Right atrium auricular region (tissue), 2 donors: ENCODE data around the gene LETMD1. TPM values are rescaled to one million over a fixed set of nuclear protein-coding genes. Genes with fewer than 3 reads are reported as not detected.

Experiments
- DNase-seq: peaks from one replicate; pipeline ENCODE4 v3.0.0-alpha.2; 2019; ENCODE audit warnings: low spot score
- H3K27ac ChIP-seq, 2 donors: fragments of 200-600 bp; sonication (generic); 1 replicate in 1 of 2; 2 replicates in 1 of 2; pipeline ENCODE4 v1.5.1; 2016 to 2019
- H3K27me3 ChIP-seq, 2 donors: fragments of 200-600 bp; sonication (generic); one replicate each; pipeline versions ENCODE4 v1.5.1 to v1.6.0; 2017 to 2019
- H3K36me3 ChIP-seq: fragments of 200-600 bp; sonication (generic); one replicate; pipeline ENCODE4 v1.5.1; 2016
- H3K4me1 ChIP-seq, 2 donors: fragments of 200-600 bp; sonication (generic); one replicate each; pipeline versions ENCODE4 v1.5.1 to v1.6.0; 2017 to 2019
- H3K4me3 ChIP-seq, 2 donors: fragments of 200-600 bp; sonication (generic); 1 replicate in 1 of 2; 2 replicates in 1 of 2; pipeline ENCODE4 v1.5.1; 2017 to 2019; ENCODE audit warnings: mild to moderate bottlenecking in 1 of 2, moderate library complexity in 1 of 2
- H3K9me3 ChIP-seq, 2 donors: fragments of 200-600 bp; sonication (generic); one replicate each; pipeline ENCODE4 v1.5.1; 2019
- CTCF ChIP-seq, 2 donors: fragments of 200-600 bp; sonication (generic); IDR thresholded peaks; one replicate each; pipeline ENCODE4 v1.5.1; 2019; ENCODE audit warnings: antibody characterized with exemption in 2 of 2
- total RNA-seq, 2 donors: library from RNA; depleted of rRNA; stranded (reverse); fragments of >200 nt; gene quantifications; one replicate each; pipeline ENCODE4 v1.1.0, GENCODE V29; 2016

Gene LETMD1
- total RNA-seq, 2 donors from 2014 or later, result 22.8 to 27.2 TPM

DNA sequence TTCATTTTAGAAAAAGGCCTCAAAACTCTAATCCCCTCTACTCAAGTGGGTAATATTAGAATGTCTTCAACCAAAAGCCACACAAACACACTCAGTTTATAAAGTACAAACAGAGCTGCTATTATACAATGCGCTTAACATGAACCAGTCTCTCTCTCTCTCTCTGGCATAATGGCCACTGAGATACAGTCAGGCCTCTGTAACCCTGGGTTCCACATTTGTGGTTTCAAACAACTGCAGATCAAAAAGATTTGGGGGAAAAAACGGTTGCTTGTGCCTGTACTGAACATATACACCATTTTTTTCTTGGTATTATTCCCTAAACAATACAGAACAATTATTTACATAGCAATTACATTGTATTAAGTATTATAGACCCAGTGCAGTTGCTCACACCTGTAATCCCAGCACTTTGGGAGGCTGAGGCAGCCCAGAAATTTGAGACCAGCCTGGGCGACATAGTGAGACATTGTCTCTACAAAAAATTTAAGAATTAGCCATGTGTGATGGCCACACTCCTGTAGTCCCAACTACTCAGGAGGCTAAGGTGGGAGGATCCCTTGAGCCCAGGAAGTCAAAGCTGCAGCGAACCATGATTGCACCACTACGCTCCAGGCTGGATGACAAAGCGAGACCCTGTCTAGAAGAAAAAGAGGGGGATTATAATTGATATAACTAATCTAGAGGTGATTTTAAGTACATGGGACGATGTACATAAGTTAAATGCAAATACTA lies 27.5 kb upstream of the LETMD1 start:
- H3K4me3 ChIP-seq, result no peak overlapping the region
- H3K4me1 ChIP-seq, result peaks cover 0 to 38% of the 10 kb centered on the region in 2 donors
- H3K9me3 ChIP-seq, result no peaks in the 10 kb centered on the region
- H3K27me3 ChIP-seq, result no peaks in the 10 kb centered on the region
- H3K36me3 ChIP-seq, result no peaks in the 10 kb centered on the region
- H3K27ac ChIP-seq, result peak overlapping the region in 1 of 2 donors; percentile 9
- no peak for TF ChIP-seq CTCF (IDR thresholded peaks at IDR 0.05)
- DNase-seq, result no peak

GRCh38 chr12:51021694-51022093 lies 26.4 kb upstream of the LETMD1 start:
- peak overlapping the region; percentile 15 to 88 for H3K27ac ChIP-seq

GRCh38 chr12:51023625-51024382 lies 24.3 kb upstream of the LETMD1 start:
- peak overlapping the region; percentile 65 to 71 for H3K4me3 ChIP-seq
- H3K9me3 ChIP-seq, result no peaks in the 10 kb centered on the region
- DNase-seq, result no peak
- peak overlapping the region; percentile 88 to 92 for H3K27ac ChIP-seq
- no peak for TF ChIP-seq CTCF (IDR thresholded peaks at IDR 0.05)
- H3K36me3 ChIP-seq, result no peaks in the 10 kb centered on the region
- peaks cover 0 to 38% of the 10 kb centered on the region in 2 donors for H3K4me1 ChIP-seq
- no peaks in the 10 kb centered on the region for H3K27me3 ChIP-seq

More at GRCh38 chr12:51021694-51022093, 26.4 kb upstream of the LETMD1 start:
- H3K27me3 ChIP-seq, result no peaks in the 10 kb centered on the region
- H3K4me3 ChIP-seq, result no peak overlapping the region
- H3K4me1 ChIP-seq, result peaks cover 0 to 38% of the 10 kb centered on the region in 2 donors
- H3K36me3 ChIP-seq, result no peaks in the 10 kb centered on the region
- no peak for TF ChIP-seq CTCF (IDR thresholded peaks at IDR 0.05)
- no peak for DNase-seq
- H3K9me3 ChIP-seq, result no peaks in the 10 kb centered on the region

DNA sequence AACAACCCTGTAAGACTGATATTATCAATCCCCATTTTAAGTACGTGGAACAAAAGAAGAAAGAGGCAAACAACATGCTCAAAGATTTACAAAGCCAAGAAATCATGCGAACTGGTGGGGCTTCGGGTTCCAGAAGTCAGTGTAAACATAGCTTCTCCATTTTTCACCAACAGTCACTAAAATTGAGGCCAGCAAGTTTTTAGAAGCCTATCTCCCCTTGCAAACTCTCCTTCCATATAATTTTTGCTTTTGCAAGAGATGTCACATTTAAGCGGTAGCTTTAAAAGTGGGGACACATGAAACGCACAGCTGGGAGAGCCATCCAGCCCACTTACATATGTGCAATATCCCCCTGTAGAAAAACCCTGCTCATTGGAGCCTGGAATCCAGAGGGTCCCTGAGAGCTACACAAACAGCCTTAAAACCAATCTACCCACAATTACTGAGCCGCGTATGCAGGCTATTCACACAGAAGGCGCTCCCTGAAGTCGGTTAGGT lies 22.7 kb upstream of the LETMD1 start:
- H3K27ac ChIP-seq, result peak overlapping the region; percentile 88 to 92
- peaks cover 0 to 38% of the 10 kb centered on the region in 2 donors for H3K4me1 ChIP-seq
- no peaks in the 10 kb centered on the region for H3K36me3 ChIP-seq
- H3K27me3 ChIP-seq, result no peaks in the 10 kb centered on the region
- peak overlapping the region; percentile 65 to 71 for H3K4me3 ChIP-seq
- no peak for DNase-seq
- H3K9me3 ChIP-seq, result no peaks in the 10 kb centered on the region
- no peak for TF ChIP-seq CTCF (IDR thresholded peaks at IDR 0.05)

GRCh38 chr12:51025836-51026638 lies 22.1 kb upstream of the LETMD1 start, which contains the start of gene SLC11A2:
SLC11A2 (minus strand) TSS chr12:51026384; CDS start chr12:51010728, 15,656 bp downstream.
- peak in 1 of 2 donors; percentile 44 for TF ChIP-seq CTCF (IDR thresholded peaks at IDR 0.05)
- no peaks in the 10 kb centered on the region for H3K9me3 ChIP-seq
- H3K27ac ChIP-seq, result peak within 1 kb of the TSS; percentile 88 to 92
- peak; percentile 96 for DNase-seq
- H3K36me3 ChIP-seq, result no peaks in the 10 kb centered on the region
- H3K4me1 ChIP-seq, result peaks cover 0 to 38% of the 10 kb centered on the region in 2 donors
- H3K4me3 ChIP-seq, result peak within 1 kb of the TSS; percentile 65 to 71
- no peaks in the 10 kb centered on the region for H3K27me3 ChIP-seq
